Astrocyte (in vitro differentiated cells and primary cell): ENCODE measurements around the gene CAMK2G. TPM values are rescaled to one million over a fixed set of nuclear protein-coding genes. Genes with fewer than 3 reads are reported as not detected.
"Not testable (repeated sequence)": the region's sequence is repeated elsewhere in the genome, so short reads cannot be mapped to it uniquely, and the experiment has no call there.

Source experiments
- DNase-seq: peaks from one replicate; pipeline ENCODE4 v3.0.0-alpha.2; 2010; ENCODE audit warnings: low read depth
- FAIRE-seq: peaks from 2 replicates; lab custom pipeline; 2011; peaks lifted over from hg19 to GRCh38; lab: Jason Lieb, UNC
- H2AFZ ChIP-seq: 2 replicates; pipeline ENCODE4 v1.6.0; 2012; ENCODE audit warnings: low read depth, low read length, inconsistent platforms
- H3K27ac ChIP-seq: 2 replicates; pipeline ENCODE4 v1.5.1; 2011; ENCODE audit warnings: low read depth, low read length, inconsistent platforms
- H3K27me3 ChIP-seq: 2 replicates; pipeline ENCODE4 v1.6.0; 2011; ENCODE audit warnings: low read length, inconsistent platforms; ENCODE audit not compliant: insufficient read depth
- H3K36me3 ChIP-seq: 2 replicates; pipeline ENCODE4 v1.5.1; 2011; ENCODE audit warnings: low read length, inconsistent platforms; ENCODE audit not compliant: insufficient read depth
- H3K4me1 ChIP-seq: 2 replicates; pipeline ENCODE4 v1.5.1; 2011; ENCODE audit warnings: low read length, inconsistent platforms; ENCODE audit not compliant: insufficient read depth
- H3K4me2 ChIP-seq: 2 replicates; pipeline ENCODE4 v1.6.0; 2012; ENCODE audit warnings: low read length, inconsistent platforms
- H3K4me3 ChIP-seq: 2 replicates; pipeline ENCODE4 v1.5.1; 2011; ENCODE audit warnings: low read depth, mild to moderate bottlenecking, low read length, inconsistent platforms; ENCODE audit not compliant: insufficient read depth
- H3K79me2 ChIP-seq: 2 replicates; pipeline ENCODE4 v1.6.0; 2012; ENCODE audit warnings: mild to moderate bottlenecking, low read length, inconsistent platforms; ENCODE audit not compliant: insufficient read depth
- H3K9ac ChIP-seq: 2 replicates; pipeline ENCODE4 v1.6.0; 2012; ENCODE audit warnings: mild to moderate bottlenecking, low read length, inconsistent platforms
- H3K9me3 ChIP-seq: 2 replicates; pipeline ENCODE4 v1.5.1; 2012; ENCODE audit warnings: low read depth, mild to moderate bottlenecking, low read length, inconsistent platforms; ENCODE audit not compliant: insufficient read depth
- H4K20me1 ChIP-seq: 2 replicates; pipeline ENCODE4 v1.6.0; 2012; ENCODE audit warnings: low read length, inconsistent platforms; ENCODE audit not compliant: insufficient read depth
- H3K27ac Mint-ChIP-seq: one replicate; pipeline ENCODE4 v1.8.0; 2021; ENCODE audit warnings: mild to moderate bottlenecking, mixed read lengths; ENCODE audit not compliant: unreplicated experiment
- H3K27me3 Mint-ChIP-seq: one replicate; pipeline ENCODE4 v1.8.0; 2021; ENCODE audit warnings: low read depth, mixed read lengths; ENCODE audit not compliant: unreplicated experiment
- H3K36me3 Mint-ChIP-seq: one replicate; pipeline ENCODE4 v1.8.0; 2021; ENCODE audit warnings: low read depth, mixed read lengths; ENCODE audit not compliant: unreplicated experiment
- H3K4me1 Mint-ChIP-seq: one replicate; pipeline ENCODE4 v1.8.0; 2021; ENCODE audit warnings: low read depth, mixed read lengths; ENCODE audit not compliant: unreplicated experiment
- H3K4me3 Mint-ChIP-seq: one replicate; pipeline ENCODE4 v1.8.0; 2021; ENCODE audit warnings: mild to moderate bottlenecking, moderate library complexity, mixed read lengths; ENCODE audit not compliant: unreplicated experiment
- H3K9me3 Mint-ChIP-seq: one replicate; pipeline ENCODE4 v1.8.0; 2021; ENCODE audit warnings: mild to moderate bottlenecking, mixed read lengths; ENCODE audit not compliant: unreplicated experiment
- EZH2 ChIP-seq: IDR thresholded peaks from 2 replicates; pipeline ENCODE4 v1.6.1; 2012; ENCODE audit warnings: mild to moderate bottlenecking, low read length, inconsistent platforms; ENCODE audit not compliant: insufficient read depth
- total RNA-seq: library from RNA; stranded (reverse); gene quantifications from 2 replicates; pipeline ENCODE4 v1.2.1, GENCODE V29; 2021
- TF ChIP-seq, protein P1 (sequence below): IDR thresholded peaks from 2 replicates; pipeline ENCODE4 v1.5.1; 2011; ENCODE audit warnings: low read depth, mild to moderate bottlenecking, inconsistent platforms, low read length, moderate library complexity; ENCODE audit not compliant: insufficient read depth

Gene CAMK2G
- total RNA-seq, 1 donor from 2014 or later = 19.8 TPM

DNA sequence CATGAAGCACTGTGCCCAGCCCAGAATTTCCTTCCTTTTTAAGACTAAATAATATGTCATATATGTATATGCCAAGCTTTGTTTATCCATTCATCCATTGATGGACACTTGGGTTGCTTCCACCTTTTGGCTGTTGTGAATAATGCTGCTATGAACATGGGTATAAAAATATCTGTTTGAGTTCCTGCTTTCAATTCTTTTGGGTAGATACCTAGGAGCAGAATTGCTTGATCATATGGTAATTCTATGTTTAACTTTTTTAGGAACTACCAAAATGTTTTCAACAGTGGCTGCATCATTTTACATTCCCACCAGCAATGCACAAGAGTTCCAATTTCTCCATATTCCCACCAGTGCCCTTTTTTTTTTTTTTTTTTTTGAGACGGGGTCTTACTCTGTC, 23.3 kb upstream of the CAMK2G start:
- H3K9me3 ChIP-seq = no peaks in the 10 kb centered on the region
- H2AFZ ChIP-seq = no peak overlapping the region
- Mint-ChIP-seq H3K4me1 (peaks cover 34% of the 10 kb centered on the region), H3K36me3 (peaks cover 3% of the 10 kb centered on the region), H3K4me3 (no peak overlapping the region), H3K9me3 (peaks cover 1% of the 10 kb centered on the region), H3K27ac (no peak overlapping the region), H3K27me3 (no peaks in the 10 kb centered on the region)
- FAIRE-seq = no peak
- TF ChIP-seq, protein P1, sequence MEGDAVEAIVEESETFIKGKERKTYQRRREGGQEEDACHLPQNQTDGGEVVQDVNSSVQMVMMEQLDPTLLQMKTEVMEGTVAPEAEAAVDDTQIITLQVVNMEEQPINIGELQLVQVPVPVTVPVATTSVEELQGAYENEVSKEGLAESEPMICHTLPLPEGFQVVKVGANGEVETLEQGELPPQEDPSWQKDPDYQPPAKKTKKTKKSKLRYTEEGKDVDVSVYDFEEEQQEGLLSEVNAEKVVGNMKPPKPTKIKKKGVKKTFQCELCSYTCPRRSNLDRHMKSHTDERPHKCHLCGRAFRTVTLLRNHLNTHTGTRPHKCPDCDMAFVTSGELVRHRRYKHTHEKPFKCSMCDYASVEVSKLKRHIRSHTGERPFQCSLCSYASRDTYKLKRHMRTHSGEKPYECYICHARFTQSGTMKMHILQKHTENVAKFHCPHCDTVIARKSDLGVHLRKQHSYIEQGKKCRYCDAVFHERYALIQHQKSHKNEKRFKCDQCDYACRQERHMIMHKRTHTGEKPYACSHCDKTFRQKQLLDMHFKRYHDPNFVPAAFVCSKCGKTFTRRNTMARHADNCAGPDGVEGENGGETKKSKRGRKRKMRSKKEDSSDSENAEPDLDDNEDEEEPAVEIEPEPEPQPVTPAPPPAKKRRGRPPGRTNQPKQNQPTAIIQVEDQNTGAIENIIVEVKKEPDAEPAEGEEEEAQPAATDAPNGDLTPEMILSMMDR = no peak
- no peak for TF ChIP-seq EZH2
- H3K27ac ChIP-seq = no peak overlapping the region
- peaks cover 40% of the 10 kb centered on the region for H3K4me1 ChIP-seq
- no peaks in the 10 kb centered on the region for H3K79me2 ChIP-seq
- H3K27me3 ChIP-seq = no peaks in the 10 kb centered on the region
- no peak overlapping the region for H3K4me3 ChIP-seq
- H3K36me3 ChIP-seq = no peaks in the 10 kb centered on the region
- H3K9ac ChIP-seq = no peak overlapping the region
- H4K20me1 ChIP-seq = no peaks in the 10 kb centered on the region
- DNase-seq = no peak
- no peak overlapping the region for H3K4me2 ChIP-seq

GRCh38 chr10:73895381-73895780, 21.0 kb upstream of the CAMK2G start:
- not testable (repeated sequence) for H3K4me2 ChIP-seq, H3K36me3 Mint-ChIP-seq, H3K9me3 Mint-ChIP-seq, H3K27me3 Mint-ChIP-seq, FAIRE-seq, H3K9me3 ChIP-seq, H3K36me3 ChIP-seq, H3K27ac ChIP-seq, H3K9ac ChIP-seq, H2AFZ ChIP-seq, H3K4me3 Mint-ChIP-seq, DNase-seq, H3K79me2 ChIP-seq, H3K27me3 ChIP-seq, H3K4me3 ChIP-seq, H4K20me1 ChIP-seq
- peaks cover 41% of the 10 kb centered on the region for H3K4me1 Mint-ChIP-seq
- H3K27ac Mint-ChIP-seq = peak overlapping the region; percentile 6
- H3K4me1 ChIP-seq = peaks cover 46% of the 10 kb centered on the region

- H3K9ac ChIP-seq = peak overlapping the region; percentile 0
- H3K27ac ChIP-seq = peak overlapping the region; percentile 49
- Mint-ChIP-seq H3K4me3 (no peak overlapping the region), H3K27me3 (no peaks in the 10 kb centered on the region), H3K27ac (peak overlapping the region; percentile 6), H3K9me3 (peaks cover 1% of the 10 kb centered on the region), H3K36me3 (peaks cover 3% of the 10 kb centered on the region), H3K4me1 (peaks cover 36% of the 10 kb centered on the region)
- peak; percentile 71 for FAIRE-seq
- peaks cover 39% of the 10 kb centered on the region for H3K4me1 ChIP-seq
- TF ChIP-seq EZH2 = no peak
- TF ChIP-seq, protein P1 = no peak
- peaks cover 2% of the 10 kb centered on the region for H3K27me3 ChIP-seq
- no peaks in the 10 kb centered on the region for H3K36me3 ChIP-seq
- H2AFZ ChIP-seq = no peak overlapping the region
- H4K20me1 ChIP-seq = no peaks in the 10 kb centered on the region
- peak overlapping the region; percentile 4 for H3K4me2 ChIP-seq
- no peak overlapping the region for H3K4me3 ChIP-seq
- H3K9me3 ChIP-seq = no peaks in the 10 kb centered on the region
- no peaks in the 10 kb centered on the region for H3K79me2 ChIP-seq
- peak; percentile 97 for DNase-seq
These were observed 20.1 kb upstream of the CAMK2G start for GRCh38 chr10:73894245-73894971.
